Measurements from ENCODE around the gene DSCAM.

GRCh38 chr21:40257342-40257741 is 589.6 kb downstream of the DSCAM start:
- TF ChIP-seq TAF1 (IDR thresholded peaks at IDR 0.05; ENCODE audit: borderline replicate concordance, insufficient read depth, low read length) (no peak), POLR2AphosphoS5 (IDR thresholded peaks at IDR 0.05; ENCODE audit: low read depth, low read length) (no peak), SIN3A (IDR thresholded peaks at IDR 0.05; ENCODE audit: borderline replicate concordance, insufficient read depth, low read length) (no peak)

Data from PFSK-1 (cell line).